NCI-H1436 treated with DMSO at 0.1 percent for 48 hours (cell line): ENCODE data around the gene MARCKSL1.

Experiments used
- DNase-seq: peaks from one replicate; lab custom pipeline; 2025; lab: John Stamatoyannopoulos, UW

Gene MARCKSL1

DNA sequence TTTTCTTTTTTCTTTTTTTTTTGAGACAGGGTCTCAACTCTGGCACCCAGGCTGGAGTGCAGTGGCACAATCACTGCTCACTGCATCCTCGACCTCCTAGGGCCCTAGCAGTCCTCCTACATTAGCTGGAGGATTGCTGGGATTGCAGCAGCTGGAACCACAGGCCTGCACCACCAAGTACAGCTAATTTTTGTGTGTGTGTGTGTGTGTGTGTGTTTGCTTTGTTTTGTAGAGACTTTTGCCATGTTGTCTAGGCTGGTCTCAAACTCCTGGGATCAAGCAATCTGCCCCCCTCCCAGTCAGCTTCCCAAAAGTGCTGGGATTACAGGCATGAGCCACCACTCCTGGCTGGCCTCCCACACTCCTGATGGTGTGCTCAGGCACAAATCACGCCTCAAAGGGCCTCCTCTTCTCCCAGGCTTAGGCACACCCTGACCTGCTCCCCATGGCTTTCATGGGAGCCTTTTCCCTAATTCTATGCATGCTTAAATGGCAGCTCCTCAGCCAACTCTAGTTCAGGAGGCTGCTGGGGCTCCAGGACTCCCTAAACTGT, 16.9 kb upstream of the MARCKSL1 start:
- no peak for DNase-seq

- no peak for DNase-seq
Observed at GRCh38 chr1:32352239-32352745, 16.3 kb upstream of the MARCKSL1 start.

DNA sequence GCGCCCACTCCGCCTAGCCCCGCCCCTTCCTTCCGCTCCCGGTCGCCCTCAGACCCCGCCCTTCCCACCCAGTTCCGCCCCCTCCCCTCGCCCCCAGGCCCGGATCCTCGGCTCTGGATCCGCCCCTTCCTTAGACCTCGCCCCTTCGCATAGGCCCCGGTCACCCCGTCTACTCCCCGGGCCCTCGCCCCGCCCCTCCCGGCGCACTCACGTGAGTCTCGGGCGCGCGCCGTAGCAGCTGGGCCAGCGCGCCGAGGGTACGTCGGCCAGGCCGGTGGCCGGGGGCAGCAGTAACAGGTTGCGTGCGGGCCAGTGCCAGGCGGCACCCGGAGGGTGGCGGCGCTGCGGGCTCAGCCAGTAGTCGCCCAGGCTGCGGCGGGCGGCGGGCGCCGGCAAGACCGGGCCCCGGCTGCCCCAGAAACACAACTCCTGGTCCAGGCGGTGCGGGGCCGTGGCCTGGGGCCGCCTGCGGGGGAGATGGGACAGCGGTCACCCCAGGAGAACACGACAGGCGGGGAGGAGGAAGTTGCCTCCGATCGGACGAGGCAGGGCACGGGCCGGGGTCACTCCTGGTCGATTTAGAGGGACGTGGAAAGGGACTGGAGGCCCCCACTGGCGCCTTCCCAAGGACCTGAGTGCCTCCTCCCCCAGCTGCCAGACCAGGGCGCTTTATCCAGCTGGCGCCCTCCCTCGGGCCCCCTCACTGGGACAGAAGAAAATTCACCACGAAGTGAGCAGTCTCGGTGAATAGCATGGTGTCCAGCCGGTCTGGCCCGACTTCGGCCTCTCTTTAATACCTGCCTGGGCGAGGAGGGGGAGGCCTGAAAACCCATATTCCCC, 15.6 kb upstream of the MARCKSL1 start:
- DNase-seq = peak; percentile 42

DNA sequence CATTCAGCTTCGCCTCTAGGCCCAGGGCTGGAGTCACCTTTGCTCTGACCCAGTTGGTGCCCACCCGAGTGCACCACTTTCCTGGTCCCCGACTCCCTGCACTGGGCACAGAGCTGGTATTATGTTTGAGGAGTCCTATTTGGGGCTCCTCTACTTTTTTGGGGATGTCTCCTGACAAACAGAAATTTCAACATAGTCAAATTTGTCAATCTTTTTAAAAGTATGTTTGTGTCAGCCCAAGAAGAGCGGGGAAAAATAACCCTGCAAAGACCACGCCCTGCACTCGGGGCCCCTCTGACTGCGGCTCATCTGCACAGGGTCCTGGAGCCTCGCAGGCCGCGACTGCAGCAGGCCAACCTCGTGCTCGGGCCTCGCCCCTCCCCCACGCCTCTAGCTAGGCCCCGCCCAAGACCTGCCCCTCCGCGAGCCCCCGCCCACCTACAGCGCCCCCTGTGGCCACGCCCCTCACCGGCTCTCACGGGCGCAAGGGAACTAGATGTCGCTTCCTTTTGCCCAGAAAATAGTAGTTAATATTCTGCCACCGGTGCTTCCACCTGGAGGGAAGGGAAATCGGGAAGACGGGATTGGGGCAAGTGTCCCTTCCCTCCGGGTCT, 14.9 kb upstream of the MARCKSL1 start:
- no peak for DNase-seq

- DNase-seq = no peak
Observed at GRCh38 chr1:32349211-32349708, 13.2 kb upstream of the MARCKSL1 start.

DNA sequence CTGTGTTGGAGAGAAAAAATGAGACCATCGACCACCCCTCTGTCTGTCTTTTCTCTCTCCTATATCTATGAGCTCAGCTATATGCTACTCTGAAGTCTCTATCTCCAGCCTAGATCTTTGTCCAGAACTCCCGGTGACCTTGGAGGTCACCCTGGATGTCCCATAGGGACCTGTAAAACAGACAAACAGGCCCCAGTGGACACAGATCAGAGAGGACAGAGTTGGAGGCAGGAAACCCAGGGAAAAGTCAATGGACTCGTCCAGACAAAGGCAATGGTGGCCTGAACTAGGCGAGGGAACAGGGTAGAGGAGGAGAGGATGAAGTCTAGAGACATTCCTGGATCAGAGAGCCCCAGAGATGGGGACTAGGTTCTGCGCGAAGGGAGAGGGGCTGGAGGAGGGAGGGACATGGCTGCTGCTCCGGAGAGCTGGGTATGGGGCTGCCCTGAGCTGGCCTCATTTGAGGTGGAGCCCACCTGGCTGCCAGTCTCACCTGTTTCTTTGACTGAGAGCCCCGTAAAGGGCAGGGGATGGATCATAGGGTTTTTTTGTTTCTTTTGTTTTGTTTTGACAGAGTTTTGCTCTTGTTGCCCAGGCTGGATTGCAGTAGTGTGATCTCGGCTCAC, 10.6 kb upstream of the MARCKSL1 start:
- DNase-seq = no peak

DNA sequence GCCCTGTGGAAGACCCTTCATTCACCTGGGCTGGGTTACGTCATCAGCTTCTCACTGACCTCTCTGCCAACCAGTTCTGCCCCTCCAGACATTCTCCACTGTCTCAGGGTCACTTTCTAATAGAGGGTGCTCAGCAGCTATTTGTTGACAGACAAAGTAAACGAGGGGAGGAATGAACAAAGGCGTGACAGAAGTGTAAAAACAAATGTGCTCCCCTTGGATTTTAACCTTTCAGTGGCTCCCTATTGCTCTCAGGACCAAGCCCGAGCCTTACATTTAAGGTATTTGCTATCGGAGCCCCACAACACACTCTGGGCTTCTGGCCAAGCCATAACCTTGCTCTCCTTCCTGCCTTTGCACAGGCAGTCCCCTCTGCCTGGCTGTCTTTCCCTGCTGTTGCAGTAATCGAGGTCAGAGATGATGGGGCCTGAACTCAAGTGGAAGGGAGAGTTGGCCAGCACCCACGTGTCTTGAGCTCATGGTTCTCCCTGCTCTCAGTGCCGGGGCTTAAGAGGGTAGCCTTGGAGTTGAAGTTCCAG, 9.3 kb upstream of the MARCKSL1 start:
- no peak for DNase-seq

GRCh38 chr1:32342704-32343103, 6.7 kb upstream of the MARCKSL1 start:
- DNase-seq = no peak

DNA sequence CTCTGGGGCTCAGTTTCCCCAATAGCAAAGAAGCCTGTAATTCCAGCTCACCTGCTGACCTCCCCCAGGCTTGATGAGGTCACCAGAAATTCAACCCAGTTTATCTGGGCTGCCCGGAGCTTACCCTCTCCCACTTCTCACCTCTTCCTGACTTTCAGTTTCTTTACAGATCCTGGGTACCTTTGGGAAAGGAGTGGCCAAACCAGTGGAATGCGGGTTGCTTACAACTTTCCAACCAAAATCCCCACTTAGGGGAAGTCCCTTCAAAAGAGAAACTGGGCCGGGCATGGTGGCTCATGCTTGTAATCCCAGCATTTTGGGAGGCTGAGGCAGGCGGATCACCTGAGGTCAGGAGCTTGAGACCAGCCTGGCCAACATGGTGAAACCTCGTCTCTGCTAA, 5.9 kb upstream of the MARCKSL1 start:
- no peak for DNase-seq

DNA sequence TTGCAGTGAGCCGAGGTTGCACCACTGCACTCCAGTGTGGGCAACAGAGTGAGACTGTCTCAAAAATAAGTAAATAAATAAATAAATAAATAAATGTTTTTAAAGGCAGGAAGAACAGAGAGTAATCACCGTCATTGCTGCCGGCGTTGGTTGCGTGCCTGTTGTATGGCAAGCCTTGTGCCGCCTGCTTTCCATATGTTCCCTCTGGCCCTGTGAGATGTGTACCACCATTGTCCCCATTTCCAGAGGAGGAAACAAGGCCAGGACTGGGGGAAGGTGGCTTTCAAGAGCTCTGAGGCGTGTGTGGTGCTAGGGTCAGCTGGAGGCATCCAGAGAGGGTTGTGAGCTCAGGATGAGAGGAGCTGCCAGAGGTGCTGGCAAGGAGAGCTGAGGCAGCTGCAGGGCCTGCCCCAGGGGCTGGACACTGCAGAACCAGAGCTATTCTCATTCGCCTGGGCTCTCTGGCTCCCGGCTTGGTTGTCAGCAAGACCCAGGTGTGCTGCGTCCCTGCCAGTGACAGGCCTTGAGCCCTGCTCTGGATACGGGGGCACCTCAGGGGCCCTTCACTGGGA, 5.2 kb upstream of the MARCKSL1 start:
- no peak for DNase-seq

DNA sequence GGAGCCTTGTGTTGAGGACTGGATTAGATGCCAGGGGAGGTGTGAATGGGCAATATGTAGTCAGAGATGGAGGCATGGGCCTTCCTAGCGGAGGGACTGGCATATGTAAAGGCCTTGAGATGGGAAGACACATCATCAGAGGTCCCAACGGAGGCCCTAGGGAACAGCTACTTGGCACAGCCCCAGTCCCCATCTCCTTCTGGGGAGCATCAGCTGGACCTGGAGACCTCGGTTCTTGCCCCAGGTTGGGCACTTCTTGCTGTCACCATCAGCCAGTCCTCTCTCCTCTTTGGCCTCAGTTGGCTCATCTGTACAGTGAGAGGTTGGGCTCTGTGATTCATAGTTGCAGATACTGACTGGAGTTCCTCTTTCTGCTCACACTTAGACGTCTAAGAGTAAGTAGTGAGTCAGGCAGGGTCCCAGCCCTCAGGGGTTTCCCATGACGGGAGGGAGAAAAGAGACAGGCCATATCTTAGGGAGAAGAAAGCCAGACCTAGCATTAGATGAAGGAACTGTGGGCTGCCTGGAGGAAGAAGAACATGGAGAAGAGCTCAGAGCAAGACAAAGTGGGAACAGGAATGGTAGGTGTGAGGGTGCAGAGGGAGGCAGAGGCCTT, 3.4 kb upstream of the MARCKSL1 start:
- DNase-seq = no peak

DNA sequence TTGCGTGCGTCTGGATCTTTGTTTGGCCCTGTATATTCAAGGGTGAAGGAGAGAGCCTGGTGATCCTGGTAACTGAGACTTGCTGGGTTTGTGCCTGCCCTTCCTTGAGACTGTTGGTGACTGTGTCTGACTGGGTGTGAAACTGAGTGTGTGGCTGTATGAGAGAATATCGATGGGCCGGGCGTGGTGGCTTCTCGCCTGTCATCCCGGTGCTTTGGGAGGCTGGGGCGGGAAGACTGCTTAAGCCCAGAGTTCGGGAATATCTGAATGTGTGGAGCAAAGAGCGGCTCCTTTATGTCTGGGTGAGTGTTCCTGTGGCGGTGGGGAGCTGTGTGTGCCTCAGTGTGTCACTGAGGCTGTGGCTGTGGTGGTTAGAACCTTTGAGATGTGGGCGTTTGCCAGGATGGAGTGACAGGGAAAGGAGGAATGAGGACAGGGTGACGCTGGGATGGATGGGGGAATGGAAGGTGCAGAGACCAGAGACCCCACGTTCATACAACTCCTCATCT, 2.7 kb upstream of the MARCKSL1 start:
- no peak for DNase-seq

- DNase-seq = no peak
Observed at GRCh38 chr1:32337855-32338636, 2.0 kb upstream of the MARCKSL1 start.

- DNase-seq = no peak
Observed at GRCh38 chr1:32336963-32337675, 1.1 kb upstream of the MARCKSL1 start.

- no peak for DNase-seq
Observed at GRCh38 chr1:32336591-32336932, 529 bp upstream of the MARCKSL1 start.

DNA sequence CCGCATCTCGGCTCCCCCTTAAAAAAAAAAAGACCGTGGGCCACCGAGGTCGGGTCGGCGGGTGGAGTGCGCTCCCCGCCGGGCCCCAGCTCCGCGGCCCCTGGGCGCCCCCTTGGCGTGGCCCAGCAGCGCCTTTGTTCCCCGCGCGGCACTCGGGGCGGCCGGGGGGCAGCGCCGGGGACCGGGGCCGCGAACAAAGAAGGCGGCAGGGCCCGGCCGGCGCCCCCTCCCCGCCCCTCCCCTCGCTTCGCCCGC, 571 bp downstream of the MARCKSL1 start:
- DNase-seq = no peak

GRCh38 chr1:32334864-32335534, 1.0 kb downstream of the MARCKSL1 start:
- DNase-seq = no peak

DNA sequence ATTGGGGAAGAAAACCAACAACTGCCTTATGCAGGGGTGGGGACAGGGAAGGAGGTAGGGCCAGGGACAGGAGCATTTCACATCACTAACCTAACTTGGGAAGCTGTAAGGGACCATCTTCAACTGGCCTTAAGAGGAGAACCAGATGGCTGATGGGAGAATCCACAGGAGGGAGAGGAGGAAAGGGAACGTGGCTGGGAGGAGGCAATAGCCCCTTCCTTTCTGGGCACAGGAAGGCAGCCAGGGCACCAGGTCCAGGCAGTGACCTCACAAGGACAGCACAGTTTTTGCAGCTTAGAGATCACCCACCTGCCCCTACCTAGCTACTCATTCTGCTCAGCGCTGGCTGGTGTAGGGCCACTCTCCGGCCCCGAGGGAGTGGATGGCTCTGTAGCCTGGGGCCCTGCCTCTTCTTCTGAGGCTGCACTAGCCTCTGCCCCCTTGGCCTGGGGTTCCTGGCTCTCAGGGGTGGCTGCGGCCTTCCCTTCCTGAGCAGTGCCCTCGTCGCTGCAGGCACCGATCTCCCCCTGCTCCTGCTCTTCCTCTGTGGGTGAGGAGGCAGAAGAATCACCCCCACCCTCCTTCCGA, 1.7 kb downstream of the MARCKSL1 start:
- no peak for DNase-seq

GRCh38 chr1:32333251-32333963, 2.6 kb downstream of the MARCKSL1 start:
- no peak for DNase-seq
